ENCODE data around the gene WSCD2.

WSCD2 gene

GRCh38 chr12:108295641-108296040 is 166.6 kb downstream of the WSCD2 start:
- Histone ChIP-seq H3K4me3 (ENCODE audit: low read depth in 1 of 2, low read length in 1 of 2) (no peak overlapping the region), H3K27me3 (no peaks in the 10 kb centered on the region), H3K4me1 (ENCODE audit: control insufficient read depth in 1 of 2, insufficient read depth in 1 of 2, low read depth in 1 of 2, low read length in 1 of 2) (no peaks in the 10 kb centered on the region), H3K9me3 (no peaks in the 10 kb centered on the region), H3K36me3 (no peaks in the 10 kb centered on the region), H3K27ac (no peak overlapping the region)
- TF ChIP-seq, protein P1, sequence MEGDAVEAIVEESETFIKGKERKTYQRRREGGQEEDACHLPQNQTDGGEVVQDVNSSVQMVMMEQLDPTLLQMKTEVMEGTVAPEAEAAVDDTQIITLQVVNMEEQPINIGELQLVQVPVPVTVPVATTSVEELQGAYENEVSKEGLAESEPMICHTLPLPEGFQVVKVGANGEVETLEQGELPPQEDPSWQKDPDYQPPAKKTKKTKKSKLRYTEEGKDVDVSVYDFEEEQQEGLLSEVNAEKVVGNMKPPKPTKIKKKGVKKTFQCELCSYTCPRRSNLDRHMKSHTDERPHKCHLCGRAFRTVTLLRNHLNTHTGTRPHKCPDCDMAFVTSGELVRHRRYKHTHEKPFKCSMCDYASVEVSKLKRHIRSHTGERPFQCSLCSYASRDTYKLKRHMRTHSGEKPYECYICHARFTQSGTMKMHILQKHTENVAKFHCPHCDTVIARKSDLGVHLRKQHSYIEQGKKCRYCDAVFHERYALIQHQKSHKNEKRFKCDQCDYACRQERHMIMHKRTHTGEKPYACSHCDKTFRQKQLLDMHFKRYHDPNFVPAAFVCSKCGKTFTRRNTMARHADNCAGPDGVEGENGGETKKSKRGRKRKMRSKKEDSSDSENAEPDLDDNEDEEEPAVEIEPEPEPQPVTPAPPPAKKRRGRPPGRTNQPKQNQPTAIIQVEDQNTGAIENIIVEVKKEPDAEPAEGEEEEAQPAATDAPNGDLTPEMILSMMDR (IDR thresholded peaks at IDR 0.05), result no peak

DNA sequence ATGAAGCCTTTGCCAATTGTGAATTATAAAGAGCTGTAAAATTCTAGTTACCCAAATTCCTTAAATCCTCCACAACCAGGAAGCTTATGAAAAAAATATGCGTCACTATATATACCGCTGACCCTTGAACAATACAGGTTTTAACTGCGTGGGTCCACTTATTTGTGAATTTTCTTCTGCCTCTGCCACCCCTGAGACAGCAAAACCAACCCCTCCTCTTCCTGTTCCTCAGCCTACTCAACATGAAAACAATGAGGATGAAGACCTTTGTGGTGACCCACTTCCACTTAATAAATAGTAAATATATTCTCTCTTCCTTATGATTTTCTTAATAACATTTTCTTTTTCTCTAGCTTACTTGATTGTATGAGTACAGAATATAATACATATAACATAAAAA is 167.9 kb downstream of the WSCD2 start:
- Histone ChIP-seq H3K36me3 (no peaks in the 10 kb centered on the region), H3K27ac (no peak overlapping the region), H3K4me3 (ENCODE audit: low read depth in 1 of 2, low read length in 1 of 2) (no peak overlapping the region), H3K4me1 (ENCODE audit: control insufficient read depth in 1 of 2, insufficient read depth in 1 of 2, low read depth in 1 of 2, low read length in 1 of 2) (no peaks in the 10 kb centered on the region), H3K27me3 (no peaks in the 10 kb centered on the region), H3K9me3 (no peaks in the 10 kb centered on the region)
- TF ChIP-seq, protein P1 (IDR thresholded peaks at IDR 0.05), result no peak

GRCh38 chr12:108297424-108297823 is 168.3 kb downstream of the WSCD2 start:
- Histone ChIP-seq H3K36me3 (no peaks in the 10 kb centered on the region), H3K4me1 (ENCODE audit: control insufficient read depth in 1 of 2, insufficient read depth in 1 of 2, low read depth in 1 of 2, low read length in 1 of 2) (no peaks in the 10 kb centered on the region), H3K27me3 (no peaks in the 10 kb centered on the region), H3K4me3 (ENCODE audit: low read depth in 1 of 2, low read length in 1 of 2) (no peak overlapping the region), H3K9me3 (no peaks in the 10 kb centered on the region), H3K27ac (no peak overlapping the region)
- TF ChIP-seq, protein P1 (IDR thresholded peaks at IDR 0.05), result no peak

DNA sequence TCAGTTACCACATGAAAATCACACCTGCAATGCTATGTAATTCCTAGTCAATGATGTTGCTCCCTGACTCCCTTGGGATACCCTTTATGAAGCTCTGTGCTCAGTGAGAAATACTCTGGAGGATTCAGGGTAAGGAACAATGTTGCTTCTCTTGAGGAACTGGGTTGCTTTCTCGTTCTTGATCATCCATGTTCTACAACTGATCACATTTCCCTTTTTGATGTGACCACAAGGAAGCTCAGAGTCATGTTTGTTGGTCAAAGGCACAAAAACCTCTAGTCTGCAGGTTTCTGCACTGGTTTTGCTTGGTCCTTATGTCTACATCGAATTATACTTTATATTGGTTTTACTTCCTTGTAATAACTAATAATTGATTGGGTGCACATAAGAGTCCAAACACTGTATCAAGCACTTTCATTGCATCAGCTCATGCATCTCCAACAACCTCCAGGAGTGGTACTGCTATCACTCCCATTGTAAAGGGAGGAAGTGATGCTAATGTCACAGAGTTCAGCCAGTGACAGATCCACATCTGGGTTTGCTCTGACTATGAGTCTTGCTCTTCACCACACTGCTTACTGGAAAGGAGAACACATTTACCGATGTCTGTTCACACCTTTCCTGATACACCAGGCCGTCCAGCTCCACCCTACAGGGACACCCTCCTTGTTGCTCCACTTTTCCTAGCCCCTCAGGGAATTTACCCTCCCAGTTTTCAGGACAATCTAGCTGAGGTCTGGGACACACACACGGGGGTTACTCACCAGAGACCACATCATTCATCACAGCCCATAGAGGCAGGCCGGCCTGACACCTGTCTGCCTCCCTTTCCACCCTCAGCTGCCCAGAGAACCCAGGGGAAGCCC is 169.0 kb downstream of the WSCD2 start:
- H3K4me3 ChIP-seq (ENCODE audit: low read depth in 1 of 2, low read length in 1 of 2), result no peak overlapping the region
- H3K36me3 ChIP-seq, result no peaks in the 10 kb centered on the region
- TF ChIP-seq, protein P1 (IDR thresholded peaks at IDR 0.05), result no peak
- no peaks in the 10 kb centered on the region for H3K4me1 ChIP-seq (ENCODE audit: control insufficient read depth in 1 of 2, insufficient read depth in 1 of 2, low read depth in 1 of 2, low read length in 1 of 2)
- H3K27ac ChIP-seq, result no peak overlapping the region
- no peaks in the 10 kb centered on the region for H3K9me3 ChIP-seq
- no peaks in the 10 kb centered on the region for H3K27me3 ChIP-seq

GRCh38 chr12:108298761-108299275 is 169.7 kb downstream of the WSCD2 start:
- H3K27me3 ChIP-seq, result no peaks in the 10 kb centered on the region
- H3K4me1 ChIP-seq (ENCODE audit: control insufficient read depth in 1 of 2, insufficient read depth in 1 of 2, low read depth in 1 of 2, low read length in 1 of 2), result no peaks in the 10 kb centered on the region
- TF ChIP-seq, protein P1 (IDR thresholded peaks at IDR 0.05), result no peak
- H3K27ac ChIP-seq, result no peak overlapping the region
- no peaks in the 10 kb centered on the region for H3K36me3 ChIP-seq
- no peak overlapping the region for H3K4me3 ChIP-seq (ENCODE audit: low read depth in 1 of 2, low read length in 1 of 2)
- no peaks in the 10 kb centered on the region for H3K9me3 ChIP-seq
